Activated T-cell treated with anti-CD3 and anti-CD28 coated beads for 48 hours (primary cell): ENCODE data around the gene CKMT1B.
"Not testable (repeated sequence)": the region's sequence is repeated elsewhere in the genome, so short reads cannot be mapped to it uniquely, and the experiment has no call there.

Experiments
- DNase-seq: peaks from one replicate; pipeline ENCODE4 v3.0.0-alpha.2; 2020; ENCODE audit warnings: low read depth

The CKMT1B gene

GRCh38 chr15:43638464-43639204 lies 44.8 kb downstream of the CKMT1B start:
- DNase-seq, result not testable (repeated sequence)
